Measurements from ENCODE around the gene DSCAM. TPM values are rescaled to one million over a fixed set of nuclear protein-coding genes. Genes with fewer than 3 reads are reported as not detected.

DSCAM gene
- total RNA-seq, 4 donors from 2014 or later, result not detected

DNA sequence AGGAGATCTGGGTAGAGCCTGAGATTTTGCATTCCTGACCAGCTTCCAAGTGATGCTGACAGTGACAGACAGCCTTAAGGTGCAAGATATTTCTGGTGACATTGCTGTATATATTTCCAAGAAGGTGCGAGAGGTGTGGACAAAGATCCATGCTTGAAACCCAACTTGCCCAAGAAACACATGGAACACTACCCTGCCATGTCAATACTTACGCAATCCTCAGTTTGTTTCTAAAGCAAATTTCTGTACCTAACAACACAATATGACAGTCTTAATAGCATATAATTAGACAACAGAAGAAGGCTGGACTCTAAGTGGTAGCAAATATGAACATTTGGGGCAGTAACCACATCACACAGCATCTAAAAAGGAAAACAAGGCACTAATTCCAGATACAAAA is 260.4 kb downstream of the DSCAM start:
- 78 to 79% methylated on average over 2 of the region's 2 CpGs for WGBS, 2 donors
- TF ChIP-seq, protein P1, sequence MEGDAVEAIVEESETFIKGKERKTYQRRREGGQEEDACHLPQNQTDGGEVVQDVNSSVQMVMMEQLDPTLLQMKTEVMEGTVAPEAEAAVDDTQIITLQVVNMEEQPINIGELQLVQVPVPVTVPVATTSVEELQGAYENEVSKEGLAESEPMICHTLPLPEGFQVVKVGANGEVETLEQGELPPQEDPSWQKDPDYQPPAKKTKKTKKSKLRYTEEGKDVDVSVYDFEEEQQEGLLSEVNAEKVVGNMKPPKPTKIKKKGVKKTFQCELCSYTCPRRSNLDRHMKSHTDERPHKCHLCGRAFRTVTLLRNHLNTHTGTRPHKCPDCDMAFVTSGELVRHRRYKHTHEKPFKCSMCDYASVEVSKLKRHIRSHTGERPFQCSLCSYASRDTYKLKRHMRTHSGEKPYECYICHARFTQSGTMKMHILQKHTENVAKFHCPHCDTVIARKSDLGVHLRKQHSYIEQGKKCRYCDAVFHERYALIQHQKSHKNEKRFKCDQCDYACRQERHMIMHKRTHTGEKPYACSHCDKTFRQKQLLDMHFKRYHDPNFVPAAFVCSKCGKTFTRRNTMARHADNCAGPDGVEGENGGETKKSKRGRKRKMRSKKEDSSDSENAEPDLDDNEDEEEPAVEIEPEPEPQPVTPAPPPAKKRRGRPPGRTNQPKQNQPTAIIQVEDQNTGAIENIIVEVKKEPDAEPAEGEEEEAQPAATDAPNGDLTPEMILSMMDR (IDR thresholded peaks at IDR 0.05), result no peak
- TF ChIP-seq POLR2A (IDR thresholded peaks at IDR 0.05), result no peak
- DNase-seq (ENCODE audit: low spot score in 2 of 2), result no peak
- H3K4me3 ChIP-seq (ENCODE audit: low read depth, poor library complexity, severe bottlenecking), result no peak overlapping the region
- intact Hi-C loops (cut with DNase I; ENCODE audit: low total_unique reads), result no loop called here

DNA sequence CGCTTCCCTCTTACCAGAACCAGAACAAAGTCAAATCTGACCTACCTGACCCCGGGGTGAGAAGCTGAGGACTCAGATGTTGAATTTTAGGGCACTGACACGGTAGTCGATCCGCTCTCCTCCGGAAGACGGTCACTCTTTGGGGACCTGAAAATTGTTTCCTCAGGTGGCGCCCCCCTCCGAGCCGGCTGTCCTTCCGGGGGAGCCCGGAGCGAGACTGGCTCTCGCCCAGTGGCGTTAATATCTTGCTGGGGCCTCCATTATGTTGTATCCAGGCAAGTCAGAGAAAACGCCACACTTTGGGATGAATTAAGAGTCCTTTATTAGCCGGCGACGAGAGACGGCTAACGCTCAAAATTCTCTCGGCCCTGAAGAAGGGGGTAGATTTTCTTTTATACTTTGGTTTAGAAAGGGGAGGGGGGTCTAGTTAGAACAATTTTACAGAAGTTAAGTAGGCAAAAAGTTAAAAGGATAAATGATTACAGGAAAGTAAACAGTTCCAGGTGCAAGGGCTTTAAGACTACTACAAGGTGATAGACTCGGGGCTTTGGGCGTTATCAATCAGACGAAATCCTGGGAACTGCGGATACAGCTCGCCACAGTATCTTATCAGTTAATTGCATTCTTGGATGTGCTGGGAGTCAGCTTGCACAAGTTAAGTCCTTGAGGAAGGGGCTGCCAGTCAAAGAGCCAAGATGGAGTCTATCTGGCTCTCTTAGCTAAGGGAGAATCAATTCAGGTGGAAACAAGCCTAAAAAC is 269.5 kb downstream of the DSCAM start:
- H3K4me3 ChIP-seq (ENCODE audit: low read depth, poor library complexity, severe bottlenecking), result no peak overlapping the region
- TF ChIP-seq, protein P1 (IDR thresholded peaks at IDR 0.05), result no peak
- no peak for TF ChIP-seq POLR2A (IDR thresholded peaks at IDR 0.05)
- WGBS, 2 donors, result 92 to 94% methylated on average over 27 of the region's 27 CpGs
- intact Hi-C loops (cut with DNase I; ENCODE audit: low total_unique reads), result no loop called here
- no peak for DNase-seq (ENCODE audit: low spot score in 2 of 2)

DNA sequence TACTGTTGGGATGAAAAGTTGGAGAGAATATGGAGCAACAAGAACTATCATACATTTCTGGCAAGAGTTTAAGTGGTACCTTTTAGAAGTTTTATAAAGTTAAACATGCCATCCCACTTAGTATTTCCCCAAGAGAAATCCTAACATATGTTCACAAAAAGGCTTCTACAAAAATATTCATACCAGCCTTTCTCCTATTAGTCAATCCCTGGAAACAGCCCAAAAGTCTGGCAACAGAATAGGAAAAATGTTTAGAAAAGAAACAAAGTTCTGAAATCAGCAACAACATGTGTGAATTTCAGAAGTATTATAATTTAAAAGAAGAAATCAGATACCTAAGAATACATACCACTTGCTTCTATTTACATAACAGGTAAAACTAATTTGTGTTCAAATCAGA is 271.0 kb downstream of the DSCAM start:
- intact Hi-C loops (cut with DNase I; ENCODE audit: low total_unique reads), result no loop called here
- no peak overlapping the region for H3K4me3 ChIP-seq (ENCODE audit: low read depth, poor library complexity, severe bottlenecking)
- TF ChIP-seq, protein P1 (IDR thresholded peaks at IDR 0.05), result no peak
- TF ChIP-seq POLR2A (IDR thresholded peaks at IDR 0.05), result no peak
- no peak for DNase-seq (ENCODE audit: low spot score in 2 of 2)

DNA sequence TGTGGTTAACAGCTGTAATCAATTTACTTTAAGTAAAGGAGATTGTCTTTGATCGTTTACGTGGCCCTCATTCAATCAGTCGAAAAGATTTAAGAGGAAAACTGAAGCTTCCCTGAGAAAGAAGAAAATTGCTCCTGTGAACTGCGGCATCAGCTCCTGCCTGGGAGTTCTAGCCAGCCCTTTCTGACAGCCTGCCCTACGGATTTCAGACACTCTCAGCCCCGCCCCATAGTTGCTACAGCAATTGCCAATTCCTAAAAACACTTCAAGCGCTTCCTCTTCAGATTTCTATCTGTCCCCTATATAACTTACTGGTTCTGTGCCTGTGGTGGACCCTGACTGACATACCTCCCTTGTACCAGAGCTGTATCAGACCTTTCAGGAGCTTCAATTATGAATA is 277.6 kb downstream of the DSCAM start:
- WGBS, 2 donors, result 47 to 51% methylated on average over 7 of the region's 7 CpGs
- TF ChIP-seq, protein P1 (IDR thresholded peaks at IDR 0.05), result no peak
- no peak overlapping the region for H3K4me3 ChIP-seq (ENCODE audit: low read depth, poor library complexity, severe bottlenecking)
- no peak for DNase-seq (ENCODE audit: low spot score in 2 of 2)
- intact Hi-C loops (cut with DNase I; ENCODE audit: low total_unique reads), result no loop called here

DNA sequence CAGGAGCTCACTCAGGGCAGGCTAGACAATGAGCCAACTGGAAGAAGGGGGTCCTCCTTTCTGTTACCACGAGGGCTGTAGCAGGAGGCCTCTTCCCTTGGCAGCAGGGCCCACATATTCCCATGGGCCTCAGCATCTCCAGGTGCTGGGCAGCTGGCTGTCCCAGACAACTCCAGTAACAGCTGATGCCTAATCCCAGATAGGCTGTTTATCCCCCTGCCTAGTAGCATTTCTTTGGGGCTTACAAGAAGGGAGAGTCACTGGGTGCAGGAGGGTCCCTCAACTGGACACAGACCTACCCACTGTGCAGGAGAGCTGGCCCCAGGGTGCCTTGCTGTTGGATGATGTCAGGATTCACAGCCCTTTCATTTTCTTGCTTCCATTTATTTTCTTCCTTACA is 278.2 kb downstream of the DSCAM start:
- H3K4me3 ChIP-seq (ENCODE audit: low read depth, poor library complexity, severe bottlenecking), result no peak overlapping the region
- intact Hi-C loops (cut with DNase I; ENCODE audit: low total_unique reads), result no loop called here
- no peak for TF ChIP-seq POLR2A (IDR thresholded peaks at IDR 0.05)
- TF ChIP-seq, protein P1 (IDR thresholded peaks at IDR 0.05), result no peak
- no peak for DNase-seq (ENCODE audit: low spot score in 2 of 2)
- 12 to 19% methylated on average over 1 of the region's 1 CpG for WGBS, 2 donors

DNA sequence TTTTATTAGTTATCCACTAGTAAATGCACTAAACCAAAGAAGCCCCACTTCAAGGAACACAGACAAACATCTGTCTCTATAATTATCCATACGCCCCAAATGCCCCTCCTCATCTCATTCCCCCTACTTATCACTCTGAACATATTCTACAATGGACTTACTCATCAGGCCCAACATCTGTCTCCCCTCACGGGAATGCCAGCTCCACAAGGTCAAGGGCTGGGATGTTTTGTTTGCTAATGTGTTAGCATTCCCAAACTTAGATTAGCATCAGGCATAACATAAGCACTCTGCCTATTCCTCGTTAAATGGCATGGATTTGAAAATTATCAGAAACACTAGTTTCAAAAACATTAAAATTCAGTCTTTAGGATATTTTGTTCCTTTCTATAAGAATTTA is 279.5 kb downstream of the DSCAM start:
- intact Hi-C loops (cut with DNase I; ENCODE audit: low total_unique reads), result no loop called here
- WGBS, 2 donors, result 58 to 68% methylated on average over 3 of the region's 3 CpGs
- H3K4me3 ChIP-seq (ENCODE audit: low read depth, poor library complexity, severe bottlenecking), result no peak overlapping the region
- TF ChIP-seq, protein P1 (IDR thresholded peaks at IDR 0.05), result no peak
- TF ChIP-seq POLR2A (IDR thresholded peaks at IDR 0.05), result no peak
- no peak for DNase-seq (ENCODE audit: low spot score in 2 of 2)
